NCI-H1417 treated with DMSO at 0.1 percent for 48 hours (cell line): ENCODE results near the gene THBS2.
"Not testable (repeated sequence)": the region's sequence is repeated elsewhere in the genome, so short reads cannot be mapped to it uniquely, and the experiment has no call there.

ENCODE experiments used
- DNase-seq: peaks from one replicate; lab custom pipeline; 2025; lab: John Stamatoyannopoulos, UW

Gene THBS2

DNA sequence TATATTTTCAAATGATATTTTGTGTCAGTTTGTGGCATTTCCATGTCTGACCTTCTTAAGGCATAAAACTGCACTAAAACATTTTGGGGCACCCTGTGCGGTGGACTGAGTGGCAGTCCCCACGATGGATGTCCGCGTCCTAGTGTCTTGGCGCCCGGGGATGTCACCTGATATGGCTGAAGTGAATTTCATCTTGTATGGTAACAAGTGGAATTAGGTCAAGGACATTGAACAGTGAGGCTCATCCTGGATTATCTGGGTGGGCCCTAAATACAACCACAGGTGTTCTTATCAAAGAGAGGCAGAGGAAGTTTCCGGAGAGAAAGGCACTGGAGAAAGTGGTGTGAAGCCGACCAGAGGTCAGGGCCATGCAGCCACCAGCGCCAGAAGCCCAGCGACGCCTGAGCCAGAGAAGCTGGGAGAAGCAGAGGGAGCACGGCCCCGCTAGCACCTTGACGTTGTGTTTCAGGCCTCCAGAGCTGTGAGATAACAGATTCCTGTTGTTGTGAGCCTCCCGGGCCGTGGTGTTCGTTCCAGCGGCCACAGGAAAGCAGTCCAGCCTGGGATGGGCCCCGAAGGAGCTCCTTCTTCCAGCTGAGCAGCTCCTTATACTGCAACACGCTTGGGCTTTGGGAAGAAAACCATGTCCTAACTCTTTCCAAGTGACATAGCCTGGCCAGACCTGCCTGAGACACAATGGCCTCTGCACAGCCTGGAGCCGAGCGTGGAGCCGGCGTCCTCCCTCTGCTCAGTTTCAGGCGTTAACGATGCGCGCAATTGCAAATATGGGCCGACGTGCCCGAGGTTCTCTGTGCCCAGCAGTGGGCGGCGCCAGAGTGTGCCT lies 22.5 kb downstream of the THBS2 start:
- DNase-seq, result no peak

DNA sequence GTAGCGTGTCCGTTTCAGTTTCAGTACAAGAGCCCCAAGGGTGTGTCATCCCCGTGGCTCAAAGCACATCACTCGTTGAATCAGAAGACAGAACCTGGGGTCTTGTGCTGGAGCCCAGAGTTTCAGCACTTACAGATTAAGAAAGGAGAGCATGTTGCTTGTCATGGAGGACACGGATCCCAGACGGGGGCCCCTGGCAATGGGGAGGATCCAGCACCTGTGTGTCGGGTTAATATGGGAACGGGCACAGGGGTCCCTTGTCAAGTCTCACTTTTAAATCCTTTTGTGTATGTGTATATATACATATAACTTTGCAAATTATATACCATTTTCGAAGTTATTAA lies 23.4 kb downstream of the THBS2 start:
- no peak for DNase-seq

DNA sequence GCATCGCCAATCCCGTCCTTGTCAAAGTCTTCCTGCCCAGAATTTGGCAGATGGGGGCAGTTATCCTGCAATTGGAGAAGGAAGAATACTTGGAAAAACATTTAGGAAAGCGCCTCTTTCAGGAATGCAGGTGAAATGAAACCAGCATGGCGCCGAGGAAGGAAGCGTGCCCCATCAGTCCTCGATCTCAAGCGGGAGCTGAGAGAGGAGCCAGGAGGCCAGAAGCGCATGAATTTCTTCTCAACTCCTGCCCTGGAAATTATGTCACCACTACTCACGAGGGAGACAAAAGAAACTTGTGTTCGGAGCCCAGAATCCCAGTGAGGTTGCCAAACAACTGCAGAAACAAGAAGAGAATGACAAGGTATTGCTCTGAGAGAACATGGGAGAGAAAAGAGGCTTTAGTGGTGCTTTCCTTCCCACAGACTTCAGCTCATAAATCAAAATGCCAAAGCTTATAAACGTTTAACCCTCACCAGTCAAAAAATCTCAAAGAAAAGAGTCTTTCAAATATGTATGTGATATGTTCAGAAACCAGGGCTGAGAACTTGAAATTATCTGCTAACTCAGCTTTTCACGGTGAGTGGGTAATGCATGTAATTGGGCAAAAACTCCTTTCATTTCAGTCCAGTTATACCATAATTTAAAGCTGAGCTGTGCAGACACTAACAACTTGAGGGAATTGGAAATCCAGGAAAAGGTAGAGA lies 23.9 kb downstream of the THBS2 start:
- DNase-seq, result no peak

DNA sequence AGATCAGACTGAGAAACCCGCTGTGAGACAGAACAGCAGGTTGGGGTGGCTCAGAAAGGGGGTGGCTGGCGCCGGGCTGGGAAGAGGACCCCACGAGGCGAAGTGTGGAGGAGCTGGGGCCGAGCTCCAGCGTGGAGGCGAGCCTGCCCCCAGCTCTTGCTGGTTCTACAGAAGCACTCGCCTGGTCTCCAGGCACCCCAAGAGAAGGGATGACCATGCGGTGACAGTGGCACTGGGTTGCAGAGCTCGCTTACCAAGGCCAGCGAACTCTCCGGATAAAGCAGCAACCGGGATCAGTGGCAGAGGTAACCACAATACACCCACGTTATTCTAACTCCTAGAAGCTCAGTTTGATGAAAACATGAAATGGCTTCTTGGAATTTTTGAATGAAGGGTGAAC lies 26.5 kb downstream of the THBS2 start:
- no peak for DNase-seq

DNA sequence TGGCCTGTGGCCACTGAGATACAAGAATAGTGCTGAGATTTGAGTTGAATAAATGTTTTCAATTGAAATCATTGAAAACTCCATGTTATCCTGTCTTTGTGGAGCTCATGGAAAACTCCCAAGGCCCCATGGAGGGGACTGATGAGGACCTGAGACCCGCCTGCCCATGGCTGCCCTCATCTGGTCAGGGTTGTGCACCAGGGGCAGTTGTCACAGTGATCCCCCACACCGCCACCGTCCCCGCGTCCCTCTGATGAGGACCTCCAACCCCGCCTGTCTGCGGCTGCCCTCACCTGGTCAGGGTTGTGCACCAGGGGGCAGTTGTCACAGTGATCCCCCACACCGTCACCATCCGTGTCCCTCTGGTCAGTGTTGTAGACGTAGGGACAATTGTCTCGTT lies 27.8 kb downstream of the THBS2 start:
- no peak for DNase-seq

DNA sequence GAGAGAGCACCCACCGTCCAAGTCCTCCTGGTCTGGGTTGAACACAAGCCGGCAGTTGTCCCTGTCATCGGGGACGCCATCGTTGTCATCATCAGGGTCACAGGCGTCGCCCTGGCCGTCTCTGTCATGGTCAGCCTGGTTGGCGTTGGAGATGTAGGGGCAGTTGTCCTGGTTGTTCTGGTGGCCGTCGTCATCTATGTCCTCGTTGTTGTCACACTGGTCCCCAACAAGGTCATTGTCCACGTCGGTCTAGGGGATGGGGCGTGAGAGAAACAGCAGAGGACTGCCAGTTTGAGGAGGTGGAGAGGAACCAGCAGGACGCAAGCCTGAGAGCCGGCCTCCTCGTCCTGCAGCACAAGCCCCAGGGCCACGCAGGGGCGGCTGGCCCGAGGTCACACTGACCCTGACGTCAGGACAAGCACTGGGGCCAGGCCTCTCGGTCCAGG lies 28.5 kb downstream of the THBS2 start:
- no peak for DNase-seq

DNA sequence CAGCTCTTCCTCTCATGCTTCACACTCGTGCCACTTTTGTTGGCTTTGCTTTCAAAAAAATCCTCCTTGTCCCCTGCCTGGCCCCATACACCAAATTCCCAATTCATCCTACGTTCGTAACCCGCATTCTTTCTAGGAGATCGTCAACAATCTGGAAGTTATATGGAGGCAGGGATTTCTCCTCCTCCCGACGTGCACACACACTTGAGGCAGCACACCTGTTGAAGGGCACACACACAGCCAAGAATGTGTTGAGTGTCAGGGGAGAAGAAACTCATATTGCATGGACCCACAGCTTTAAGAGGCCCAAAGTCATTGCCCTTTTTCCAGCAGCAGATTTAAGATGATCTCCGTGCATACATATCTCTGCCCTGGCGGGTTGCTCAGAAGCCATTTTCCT lies 28.9 kb downstream of the THBS2 start:
- DNase-seq, result no peak

DNA sequence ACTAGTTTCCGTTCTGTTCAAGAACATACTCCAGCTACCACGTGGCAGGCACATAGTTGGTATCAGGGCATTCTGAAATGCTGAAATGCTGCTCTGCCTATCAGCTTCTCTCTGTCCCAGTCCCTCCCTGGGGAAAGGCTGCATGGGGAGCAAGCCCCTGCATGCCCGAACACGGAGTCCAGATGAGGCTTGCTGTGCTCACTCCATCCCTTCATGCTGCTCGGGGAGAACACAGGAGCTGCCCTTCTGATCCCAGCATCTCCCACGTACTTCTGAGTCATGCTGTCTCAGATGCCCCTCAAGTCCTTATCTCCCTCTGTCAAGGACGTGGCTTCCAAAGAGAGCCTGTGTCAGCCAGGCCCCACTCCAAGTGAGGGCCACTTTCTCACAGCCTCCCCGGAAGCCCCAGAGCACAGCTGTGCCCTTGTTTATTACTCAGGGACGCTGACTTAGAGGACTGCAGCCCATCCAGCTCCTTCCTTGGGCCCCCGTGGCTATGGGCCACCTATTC lies 29.4 kb downstream of the THBS2 start:
- no peak for DNase-seq

DNA sequence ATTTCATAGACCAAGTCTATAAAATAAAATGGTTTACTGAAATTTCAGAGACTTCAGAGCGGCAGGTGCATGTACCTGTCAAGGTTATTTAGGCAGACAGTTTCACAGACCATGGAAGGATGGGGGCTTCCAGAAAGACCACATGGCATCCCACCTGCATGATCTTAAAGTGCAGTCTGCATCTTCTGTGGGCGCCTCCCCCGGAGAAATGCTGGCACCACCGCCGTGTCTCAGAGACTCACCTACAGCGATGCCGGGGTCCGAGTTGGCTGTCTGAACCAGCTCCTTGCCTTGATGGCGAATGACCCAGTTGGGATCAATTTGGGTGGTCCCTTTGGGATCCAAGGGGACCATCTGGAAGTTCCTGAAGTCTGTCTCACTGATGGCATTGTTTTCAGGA lies 30.6 kb downstream of the THBS2 start:
- no peak for DNase-seq

DNA sequence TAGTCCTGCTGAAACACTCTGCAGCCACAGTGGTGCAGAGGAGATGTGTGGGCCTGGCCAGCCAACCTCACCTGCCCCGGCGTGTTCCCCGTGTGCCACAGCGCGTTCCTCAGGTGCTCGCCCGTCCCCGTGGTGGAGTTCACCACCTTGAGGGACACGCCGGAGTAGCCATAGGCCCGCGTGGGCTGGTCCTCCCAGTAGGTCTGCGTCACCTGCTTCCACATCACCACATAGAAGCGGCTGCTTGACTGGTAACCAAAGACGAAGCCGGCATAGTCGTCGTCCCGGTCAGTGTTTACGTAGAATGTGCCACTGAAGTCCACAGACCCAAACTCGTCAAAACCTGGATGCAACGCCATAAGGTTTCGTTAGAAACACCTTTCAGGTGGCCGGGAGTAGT lies 31.5 kb downstream of the THBS2 start:
- DNase-seq, result no peak

DNA sequence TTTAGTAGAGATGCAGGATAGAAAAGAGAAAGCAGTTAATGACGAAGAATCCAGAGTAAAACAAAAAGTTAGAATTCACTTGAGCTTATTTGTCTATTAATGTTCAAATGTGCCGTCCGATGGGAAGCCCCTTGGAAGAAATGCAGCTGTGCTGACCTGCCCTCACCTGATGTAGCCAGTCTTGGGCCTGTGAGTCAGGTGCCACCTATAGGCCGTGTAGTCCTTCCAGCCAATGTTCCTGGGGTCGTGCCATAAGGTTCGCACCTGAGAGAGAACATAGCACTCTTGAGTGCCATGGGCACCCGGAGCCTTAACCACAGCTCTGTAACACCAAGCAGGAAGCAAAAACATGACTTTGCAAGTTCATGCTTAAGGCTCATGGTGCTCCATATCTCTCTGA lies 32.4 kb downstream of the THBS2 start:
- no peak for DNase-seq

DNA sequence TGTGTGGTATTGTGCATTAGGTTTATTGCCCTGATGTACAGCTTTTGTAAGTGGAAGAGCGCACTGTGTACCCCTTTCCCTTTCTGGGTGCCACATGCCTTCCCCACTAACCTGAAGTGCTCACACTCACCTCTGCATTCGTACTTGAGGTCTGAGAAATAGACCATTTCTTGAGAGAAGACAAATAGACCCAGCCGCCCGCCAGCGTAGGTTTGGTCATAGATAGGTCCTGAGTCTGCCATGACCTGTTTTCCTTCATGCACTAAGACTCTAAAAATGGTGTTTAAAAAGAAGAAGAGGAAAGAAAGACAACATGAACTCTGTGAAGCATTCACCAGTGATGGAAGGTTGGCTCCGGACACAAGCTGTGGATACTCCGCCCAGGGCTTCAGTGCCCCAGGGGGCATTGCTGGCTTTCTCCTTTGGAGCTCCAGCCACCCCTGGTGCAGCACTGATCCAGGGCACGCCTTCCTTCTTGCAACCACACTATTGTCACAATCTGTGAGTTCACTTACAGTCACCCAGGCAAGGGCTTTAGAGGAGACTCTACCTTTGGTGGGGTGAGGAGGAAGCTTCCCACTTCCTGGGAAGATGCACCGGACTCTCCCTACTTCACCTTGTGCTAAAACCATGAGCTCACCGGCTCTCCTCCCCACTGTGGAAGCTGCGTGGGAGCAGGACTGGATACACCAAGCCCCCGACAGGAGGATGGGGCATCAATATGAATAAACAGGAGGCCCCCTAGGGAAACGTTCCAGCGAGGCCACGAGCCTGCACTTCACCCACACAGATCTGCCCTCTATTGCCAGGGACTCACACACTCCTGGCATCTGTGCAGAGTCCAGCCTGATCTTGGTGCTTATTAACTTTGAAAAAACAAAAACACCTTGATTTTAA lies 33.3 kb downstream of the THBS2 start:
- DNase-seq, result no peak

DNA sequence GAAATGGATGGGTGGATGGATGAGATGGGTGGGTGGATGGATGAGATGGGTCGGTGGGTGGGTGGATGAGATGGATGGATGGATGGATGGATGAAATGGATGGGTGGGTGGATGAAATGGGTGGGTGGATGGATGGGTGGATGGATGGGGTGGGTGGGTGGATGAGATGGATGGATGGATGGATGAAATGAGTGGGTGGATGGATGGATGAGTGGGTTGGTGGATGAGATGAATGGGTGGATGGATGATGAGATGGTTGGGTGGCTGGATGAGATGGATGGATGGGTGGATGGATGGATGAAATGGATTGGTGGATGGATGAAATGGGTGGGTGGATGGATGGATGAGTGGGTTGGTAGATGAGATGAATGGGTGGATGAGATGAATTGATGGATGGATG lies 35.7 kb downstream of the THBS2 start:
- no peak for DNase-seq

DNA sequence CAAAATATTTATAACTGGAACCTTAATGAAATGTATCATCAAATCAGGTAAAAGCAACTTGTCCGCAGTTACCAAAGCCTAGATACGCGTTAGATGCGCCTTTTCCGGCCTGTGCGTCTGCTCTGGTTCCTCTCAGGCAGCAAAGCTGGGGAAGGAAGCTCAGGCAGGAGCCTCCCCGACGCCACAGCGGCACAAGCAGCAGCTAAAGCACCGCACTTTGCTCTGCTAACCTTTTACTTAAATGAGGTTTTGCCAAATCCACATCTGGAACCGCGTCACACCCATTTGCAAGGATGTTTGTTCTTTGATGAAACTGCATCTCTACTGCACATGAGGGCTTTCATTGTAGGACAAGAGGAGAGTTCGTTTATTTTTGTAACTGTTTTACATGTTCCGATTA lies 36.8 kb downstream of the THBS2 start:
- DNase-seq, result no peak

DNA sequence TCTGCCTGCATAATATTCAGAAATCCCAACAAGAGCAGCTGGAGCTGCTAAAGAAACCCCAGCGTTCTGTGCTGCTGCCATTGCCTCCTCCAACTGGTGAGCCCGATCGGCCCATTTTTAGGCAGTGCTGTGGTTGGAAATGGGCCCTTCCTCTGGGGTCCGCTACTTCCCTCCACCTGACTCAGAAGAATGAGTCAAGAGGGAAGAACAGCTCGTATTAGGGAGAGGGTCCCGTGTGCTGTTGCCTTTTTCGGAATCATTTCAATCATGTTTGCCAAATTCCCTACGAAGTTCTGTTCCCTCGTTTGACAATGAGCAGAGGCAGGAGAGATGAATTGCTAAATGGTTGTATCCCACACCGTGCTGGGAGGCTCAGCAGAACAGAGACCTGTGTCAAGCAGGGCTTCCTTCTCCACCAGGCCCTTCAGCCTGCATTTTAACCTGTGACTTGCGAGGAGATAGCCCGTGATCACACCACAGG lies 38.4 kb downstream of the THBS2 start:
- DNase-seq, result no peak

DNA sequence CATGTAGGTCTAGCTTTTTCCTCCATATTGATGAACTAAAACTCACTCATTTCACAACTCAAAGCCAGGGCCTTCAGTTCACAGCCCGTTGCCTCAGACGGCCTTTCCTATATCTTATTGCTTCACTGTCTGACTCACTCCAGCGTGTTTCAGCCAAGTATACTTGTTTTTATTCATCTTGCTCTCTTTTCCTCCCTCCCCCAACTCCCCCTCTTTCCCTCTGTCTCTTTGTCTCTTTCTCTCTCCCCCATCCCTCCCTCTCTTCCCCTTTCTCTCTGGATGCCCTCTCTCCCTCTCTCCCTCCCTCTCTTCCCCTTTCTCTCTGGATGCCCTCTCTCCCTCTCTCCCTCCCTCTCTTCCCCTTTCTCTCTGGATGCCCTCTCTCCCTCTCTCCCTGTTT lies 38.9 kb downstream of the THBS2 start:
- not testable (repeated sequence) for DNase-seq

DNA sequence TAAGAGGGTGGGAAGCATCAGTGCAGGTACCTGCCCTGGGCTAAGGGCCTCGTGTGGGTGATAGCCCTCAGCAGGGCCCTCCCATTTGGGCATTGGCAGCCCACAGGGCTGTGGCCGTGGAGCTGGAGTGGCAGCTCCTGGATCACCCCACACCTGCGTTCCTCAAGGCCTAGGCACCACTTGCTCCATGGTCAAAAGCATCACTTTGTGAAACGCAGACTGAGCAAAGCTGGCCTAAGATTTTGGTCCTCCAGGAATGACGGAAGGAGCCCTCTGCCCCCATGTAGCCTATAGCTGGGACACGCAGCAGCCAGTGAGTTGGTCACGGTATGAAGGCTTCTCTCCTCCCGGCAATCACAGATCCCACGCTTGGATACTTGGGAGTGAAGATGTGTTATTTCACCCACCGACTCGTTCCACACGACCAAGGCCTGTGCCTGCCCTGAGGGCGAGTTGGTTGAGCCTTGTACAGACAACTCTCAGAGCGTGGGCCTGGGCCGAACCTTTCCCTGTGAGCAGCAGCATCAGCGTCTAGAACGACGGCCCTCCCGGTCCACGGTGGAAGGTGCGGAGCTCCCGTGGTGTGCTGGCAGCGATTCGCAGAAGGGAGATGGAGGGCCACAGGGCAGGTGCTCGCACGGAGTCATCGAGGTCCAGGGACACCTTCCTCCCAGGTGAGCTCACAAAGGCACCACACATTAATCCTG lies 39.7 kb downstream of the THBS2 start:
- no peak for DNase-seq

DNA sequence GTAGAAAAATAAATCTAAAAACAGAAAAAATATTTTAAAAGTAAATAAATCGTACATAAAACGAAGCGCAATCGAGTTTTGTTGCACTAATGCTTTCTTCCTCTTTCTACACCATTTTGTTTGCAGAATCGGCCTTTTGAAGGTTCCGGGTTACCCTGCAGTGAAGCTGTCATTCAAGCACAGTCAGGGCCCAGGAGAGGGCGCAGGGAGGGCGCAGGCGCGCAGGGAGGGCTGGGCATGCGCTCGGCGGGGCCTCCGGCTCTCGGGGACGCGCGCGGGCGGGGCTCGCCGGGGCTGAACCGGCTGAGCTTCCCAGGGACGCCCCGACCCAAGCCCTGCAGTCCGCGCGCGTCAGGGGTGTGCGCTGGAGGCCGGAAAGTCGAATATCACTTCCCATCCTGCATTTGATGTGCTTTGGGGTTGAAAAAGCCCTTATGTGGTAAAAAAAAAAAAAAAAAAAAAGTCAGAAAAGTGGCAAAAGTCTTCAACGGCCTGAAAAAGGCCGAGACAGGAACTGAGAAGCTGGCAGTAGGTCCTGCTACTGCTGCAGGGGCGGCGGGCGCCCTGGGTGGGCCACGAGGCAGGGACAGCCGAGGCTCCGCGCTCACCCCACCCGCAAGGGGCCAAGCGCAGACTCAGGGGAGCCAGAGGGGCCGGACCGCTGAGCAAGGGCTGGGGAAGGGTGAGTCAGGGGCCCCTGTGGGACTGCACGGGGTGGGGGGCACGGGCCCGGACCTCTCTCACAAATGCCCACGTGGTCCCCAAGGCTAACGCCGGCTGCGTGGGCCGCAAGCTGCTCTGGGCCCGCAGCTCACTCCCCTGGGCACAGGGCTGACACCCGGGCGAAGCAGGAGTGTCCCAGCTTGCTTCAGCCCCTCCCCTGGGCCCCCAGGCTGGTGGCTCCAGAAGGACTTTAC lies 40.5 kb downstream of the THBS2 start:
- no peak for DNase-seq

DNA sequence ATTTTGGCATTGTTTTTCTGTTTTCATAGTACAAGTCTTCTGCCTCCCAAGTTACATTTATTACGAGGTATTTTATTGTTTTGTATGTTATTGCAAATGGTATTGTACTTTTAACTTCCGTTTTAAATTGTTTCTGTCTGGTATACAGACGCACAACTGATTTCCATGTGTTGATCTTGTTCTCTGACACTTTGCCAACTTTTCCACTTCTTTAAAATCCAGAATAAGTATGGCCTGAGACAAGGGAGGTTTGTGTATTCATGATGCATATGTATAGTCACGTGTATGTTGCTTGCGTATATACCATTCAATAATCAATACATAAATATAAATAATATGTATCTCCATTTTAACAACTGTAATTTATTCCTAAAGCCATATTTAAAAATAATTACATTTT lies 41.2 kb downstream of the THBS2 start:
- DNase-seq, result no peak

DNA sequence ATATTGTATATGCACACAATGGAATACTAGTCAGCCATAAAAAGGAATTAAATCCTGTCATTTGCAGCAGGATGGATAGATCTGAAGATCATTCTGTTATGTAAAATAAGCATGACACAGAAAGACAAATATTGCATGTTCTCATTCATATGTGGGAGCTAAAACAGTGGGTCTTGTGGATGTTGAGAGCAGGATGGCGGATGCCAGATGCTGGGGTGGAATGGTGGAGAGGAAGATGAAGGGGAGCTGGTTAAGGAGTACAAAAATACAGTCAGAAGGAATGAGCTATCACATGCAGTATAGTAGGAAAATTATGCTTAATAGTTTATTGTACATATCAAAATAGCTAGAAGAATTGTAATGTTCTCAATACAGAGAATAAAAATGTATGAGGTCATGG lies 41.8 kb downstream of the THBS2 start:
- DNase-seq, result no peak

DNA sequence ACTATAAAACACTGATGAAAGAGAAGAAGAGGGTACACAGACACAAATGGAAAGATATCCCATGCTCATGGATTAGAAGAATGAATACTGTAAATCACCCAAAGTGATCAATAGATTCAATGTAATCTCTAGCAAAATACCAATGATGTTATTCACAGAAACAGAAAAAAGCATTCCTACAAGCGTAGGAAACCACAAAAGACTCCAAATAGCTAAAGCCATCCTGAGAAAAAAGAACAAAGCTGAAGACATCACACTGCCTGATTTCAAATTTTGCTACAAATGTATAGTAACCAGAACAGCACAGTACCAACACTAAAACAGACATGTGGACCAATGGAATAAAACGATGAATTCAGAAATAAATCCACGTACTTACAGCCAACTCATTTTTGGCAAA lies 43.0 kb downstream of the THBS2 start:
- DNase-seq, result no peak
